K562 (cell line): Measurements from ENCODE around the gene SRPK2. TPM values are rescaled to one million over a fixed set of nuclear protein-coding genes. Genes with fewer than 3 reads are reported as not detected.

Experiments
- CTCFL ChIP-seq: IDR thresholded peaks from 2 replicates; pipeline ENCODE4 v1.6.1; 2011; ENCODE audit warnings: borderline replicate concordance, low read depth, mild to moderate bottlenecking, moderate library complexity, low read length; ENCODE audit not compliant: insufficient read depth, poor library complexity, severe bottlenecking
- MGA ChIP-seq: fragments of 450-650 bp; IDR thresholded peaks from 2 replicates; pipeline ENCODE4 v1.6.1; 2016; ENCODE audit warnings: mild to moderate bottlenecking, moderate library complexity
- PTTG1 ChIP-seq: fragments of 450-650 bp; IDR thresholded peaks from 2 replicates; pipeline ENCODE4 v1.6.1; 2016; ENCODE audit warnings: low read depth, mild to moderate bottlenecking, missing genetic modification characterization, missing compliant biosample characterization
- ZNF318 ChIP-seq, 2 experiments: fragments of 450-650 bp; IDR thresholded peaks; 2 replicates each; pipeline ENCODE4 v1.6.1; 2016; ENCODE audit warnings: mild to moderate bottlenecking in 2 of 2, borderline replicate concordance in 1 of 2, low read depth in 1 of 2, moderate library complexity in 1 of 2
- polyA plus RNA-seq, 8 experiments: library from polyadenylated mRNA; depleted of rRNA in 4 of 8; stranded (reverse) in 5 of 8; unstranded in 3 of 8; fragments of >200 nt; fragmentation: Nextera tagmentation in 2 of 8; fragmentation: Illumina TruSeq in 1 of 8; extraction: Ambion mirVana in 2 of 8; extraction: Trizol in 1 of 8; gene quantifications; 2 replicates each; pipeline versions ENCODE4 v1.2.1 to v1.2.3, GENCODE V29; 2011 to 2014; ENCODE audit warnings: inconsistent platforms in 1 of 8, missing spikeins in 1 of 8
- total RNA-seq, 7 experiments: library from RNA; depleted of rRNA in 6 of 7; stranded (reverse); fragments of >200 nt in 6 of 7; fragmentation: Illumina TruSeq in 2 of 7; extraction: Trizol in 2 of 7; gene quantifications; 2 replicates each; pipeline versions ENCODE4 v1.2.1 to v1.2.3, GENCODE V29; 2011 to 2021; ENCODE audit warnings: low replicate concordance in 1 of 7

Gene SRPK2
- total and polyA plus RNA-seq, 9 of the 15 experiments (the other 6 are each of a cell fraction or from before 2014, with no cell fraction given) = 21.5 to 44.7 (median 33.3) TPM

- TF ChIP-seq MGA (peak; percentile 20; the same call in 1 of the 2 replicates), CTCFL (no peak), PTTG1 (tag) (0 out of 2 replicates have a peak, but pooled peaks have one; percentile 46), ZNF318 (IDR thresholded peaks at IDR 0.05; ENCODE audit: borderline replicate concordance in 1 of 2, low read depth in 1 of 2) (peak in 1 of 2 experiments; percentile 92; a peak in 1 of 4 replicates)
Measured at GRCh38 chr7:105269397-105269796, 119.3 kb downstream of the SRPK2 start (continued).
